Gastroesophageal sphincter (tissue), 4 donors: ENCODE measurements around the gene ERBB4. TPM values are rescaled to one million over a fixed set of nuclear protein-coding genes. Genes with fewer than 3 reads are reported as not detected.
"Not testable (repeated sequence)": the region's sequence is repeated elsewhere in the genome, so short reads cannot be mapped to it uniquely, and the experiment has no call there.

Experiments
- ATAC-seq: fragments of 150-250 bp; one replicate; pipeline ENCODE4 v1.9.1; 2016; ENCODE audit warnings: mild to moderate bottlenecking, moderate library complexity
- H3K27ac ChIP-seq, 4 donors: fragments of 200-600 bp; sonication (generic) in 3 of 4; 1 replicate in 3 of 4; 2 replicates in 1 of 4; pipeline ENCODE4 v1.5.1; 2016 to 2019
- H3K27me3 ChIP-seq: fragments of 200-600 bp; sonication (generic); one replicate; pipeline ENCODE4 v1.5.1; 2019
- H3K36me3 ChIP-seq, 2 donors: fragments of 200-600 bp; sonication (generic); one replicate each; pipeline ENCODE4 v1.5.1; 2019; ENCODE audit warnings: control low read depth in 1 of 2
- H3K4me1 ChIP-seq, 3 donors: fragments of 200-600 bp; sonication (generic); 1 replicate in 2 of 3; 2 replicates in 1 of 3; pipeline ENCODE4 v1.5.1; 2016 to 2019; ENCODE audit warnings: control low read depth in 2 of 3
- H3K4me3 ChIP-seq, 2 donors: fragments of 200-600 bp; sonication (generic); one replicate each; pipeline ENCODE4 v1.5.1; 2019; ENCODE audit warnings: mild to moderate bottlenecking in 1 of 2, moderate library complexity in 1 of 2
- H3K9me3 ChIP-seq, 3 donors: fragments of 200-600 bp; sonication (generic); one replicate each; pipeline ENCODE4 v1.5.1; 2017 to 2019; ENCODE audit warnings: control low read depth in 2 of 3
- EP300 ChIP-seq: sonication (generic); formaldehyde crosslinking; IDR thresholded peaks from one replicate; pipeline ENCODE4 v1.6.1; 2017; ENCODE audit warnings: antibody characterized with exemption, mild to moderate bottlenecking
- POLR2A ChIP-seq, 2 donors: fragments of 450-650 bp; IDR thresholded peaks; one replicate each; pipeline ENCODE4 v1.6.1; 2017; ENCODE audit warnings: antibody characterized with exemption in 2 of 2, mild to moderate bottlenecking in 2 of 2, moderate library complexity in 1 of 2
- POLR2AphosphoS5 ChIP-seq: sonication (generic); formaldehyde crosslinking; IDR thresholded peaks from one replicate; pipeline ENCODE4 v1.6.1; 2017; ENCODE audit warnings: antibody characterized with exemption
- WGBS, 2 donors: methylation state at CpG; one replicate each; pipeline ENCODE4 v1.1.5; 2018; ENCODE audit warnings: low coverage in 1 of 2; 5-methylcytosine and 5-hydroxymethylcytosine counted together
- total RNA-seq, 4 donors: library from RNA; depleted of rRNA; stranded (reverse); fragments of >200 nt; gene quantifications; one replicate each; pipeline ENCODE4 v1.1.0, GENCODE V29; 2016
- TF ChIP-seq, protein P1 (sequence below), 4 experiments: fragments of 200-600 bp in 2 of 4; fragments of 450-650 bp in 2 of 4; sonication (generic) in 1 of 4; IDR thresholded peaks; one replicate each; pipeline ENCODE4 v1.5.1; 2017 to 2019; ENCODE audit warnings: antibody characterized with exemption in 4 of 4, mild to moderate bottlenecking in 2 of 4, moderate library complexity in 2 of 4

ERBB4 gene
- total RNA-seq, 4 donors from 2014 or later = 0.16 to 0.92 (median 0.50) TPM

DNA sequence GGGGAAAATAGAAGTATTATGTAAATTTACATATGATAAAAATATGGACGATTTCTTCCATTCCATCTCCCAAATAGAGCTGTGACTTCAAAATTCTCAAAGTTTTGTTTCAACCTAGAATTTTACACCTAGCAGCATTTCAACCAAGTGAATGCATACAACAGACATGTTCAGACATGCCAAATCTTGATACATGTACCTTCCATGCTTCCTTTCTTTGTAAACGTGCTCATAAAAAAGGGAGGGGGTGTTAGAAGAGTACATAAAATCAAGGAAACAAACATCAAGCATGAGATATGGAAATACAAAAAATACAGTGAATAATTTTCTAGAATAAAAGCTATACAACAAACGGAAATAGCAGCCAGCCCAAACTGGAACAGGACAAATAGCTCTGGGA, 974.2 kb downstream of the ERBB4 start:
- H3K4me3 ChIP-seq = no peak overlapping the region
- no peak overlapping the region for H3K27ac ChIP-seq
- no peaks in the 10 kb centered on the region for H3K9me3 ChIP-seq
- 46 to 76% methylated on average over 3 of the region's 3 CpGs for WGBS, 2 donors
- H3K4me1 ChIP-seq = no peaks in the 10 kb centered on the region
- H3K36me3 ChIP-seq = no peaks in the 10 kb centered on the region
- ATAC-seq = no peak
- H3K27me3 ChIP-seq = no peaks in the 10 kb centered on the region
- no peak for TF ChIP-seq POLR2A (IDR thresholded peaks at IDR 0.05)
- TF ChIP-seq, protein P1, sequence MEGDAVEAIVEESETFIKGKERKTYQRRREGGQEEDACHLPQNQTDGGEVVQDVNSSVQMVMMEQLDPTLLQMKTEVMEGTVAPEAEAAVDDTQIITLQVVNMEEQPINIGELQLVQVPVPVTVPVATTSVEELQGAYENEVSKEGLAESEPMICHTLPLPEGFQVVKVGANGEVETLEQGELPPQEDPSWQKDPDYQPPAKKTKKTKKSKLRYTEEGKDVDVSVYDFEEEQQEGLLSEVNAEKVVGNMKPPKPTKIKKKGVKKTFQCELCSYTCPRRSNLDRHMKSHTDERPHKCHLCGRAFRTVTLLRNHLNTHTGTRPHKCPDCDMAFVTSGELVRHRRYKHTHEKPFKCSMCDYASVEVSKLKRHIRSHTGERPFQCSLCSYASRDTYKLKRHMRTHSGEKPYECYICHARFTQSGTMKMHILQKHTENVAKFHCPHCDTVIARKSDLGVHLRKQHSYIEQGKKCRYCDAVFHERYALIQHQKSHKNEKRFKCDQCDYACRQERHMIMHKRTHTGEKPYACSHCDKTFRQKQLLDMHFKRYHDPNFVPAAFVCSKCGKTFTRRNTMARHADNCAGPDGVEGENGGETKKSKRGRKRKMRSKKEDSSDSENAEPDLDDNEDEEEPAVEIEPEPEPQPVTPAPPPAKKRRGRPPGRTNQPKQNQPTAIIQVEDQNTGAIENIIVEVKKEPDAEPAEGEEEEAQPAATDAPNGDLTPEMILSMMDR (IDR thresholded peaks at IDR 0.05) = no peak
- TF ChIP-seq EP300 = no peak
- TF ChIP-seq POLR2AphosphoS5 = no peak

DNA sequence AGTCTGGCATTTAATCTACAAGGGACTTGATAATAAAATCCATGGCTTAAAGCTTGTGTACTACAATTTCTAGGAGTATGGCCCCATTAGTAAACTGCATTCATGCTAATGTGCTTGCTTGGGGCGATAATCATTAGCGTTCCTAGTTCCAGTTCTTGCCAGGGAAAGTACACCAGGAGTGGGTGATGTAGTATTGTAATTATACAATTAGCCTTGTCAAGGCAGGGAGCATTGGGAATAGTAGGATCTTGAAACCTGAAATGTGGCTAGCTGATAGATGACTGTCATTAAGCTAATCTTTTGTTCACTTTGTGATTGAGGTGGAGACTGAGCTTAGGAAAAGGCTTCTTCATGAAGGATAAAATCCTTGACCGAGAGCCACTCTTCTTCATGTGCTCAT, 993.0 kb downstream of the ERBB4 start:
- Histone ChIP-seq H3K36me3 (no peaks in the 10 kb centered on the region), H3K4me1 (no peaks in the 10 kb centered on the region), H3K9me3 (no peaks in the 10 kb centered on the region), H3K27me3 (no peaks in the 10 kb centered on the region), H3K4me3 (no peak overlapping the region), H3K27ac (no peak overlapping the region)
- no peak for TF ChIP-seq EP300
- TF ChIP-seq, protein P1 (IDR thresholded peaks at IDR 0.05) = no peak
- TF ChIP-seq POLR2A (IDR thresholded peaks at IDR 0.05) = no peak
- no peak for TF ChIP-seq POLR2AphosphoS5
- ATAC-seq = no peak
- WGBS, 2 donors = 80 to 87% methylated on average over 2 to 3 of the region's 3 CpGs

DNA sequence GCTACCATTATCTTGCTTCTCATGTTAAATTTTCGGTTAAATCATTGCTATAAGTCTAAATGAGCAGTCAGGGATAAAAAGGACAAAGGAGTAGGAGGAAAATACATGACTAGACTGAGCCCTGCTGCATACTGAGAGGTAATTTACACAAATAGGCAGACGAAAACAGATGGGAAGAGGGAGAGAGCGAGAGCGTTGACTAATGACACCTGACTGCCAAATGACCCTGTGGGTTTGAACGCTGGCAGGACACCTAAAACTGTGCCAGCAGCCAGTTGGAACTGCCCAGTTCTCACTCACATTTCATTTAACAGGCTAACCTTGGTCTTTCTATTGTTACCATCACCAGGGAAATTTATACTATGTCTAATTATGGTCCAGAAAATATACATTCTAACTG, 1004.0 kb downstream of the ERBB4 start:
- TF ChIP-seq, protein P1 (IDR thresholded peaks at IDR 0.05) = no peak
- TF ChIP-seq POLR2AphosphoS5 = no peak
- no peak for TF ChIP-seq POLR2A (IDR thresholded peaks at IDR 0.05)
- TF ChIP-seq EP300 = no peak
- no peak for ATAC-seq
- H3K27ac ChIP-seq = no peak overlapping the region
- no peaks in the 10 kb centered on the region for H3K27me3 ChIP-seq
- 12 to 16% methylated on average over 5 of the region's 5 CpGs for WGBS, 2 donors
- no peaks in the 10 kb centered on the region for H3K36me3 ChIP-seq
- peaks cover 0 to 9% (median 0%) of the 10 kb centered on the region in 3 donors for H3K9me3 ChIP-seq
- no peaks in the 10 kb centered on the region for H3K4me1 ChIP-seq
- no peak overlapping the region for H3K4me3 ChIP-seq

DNA sequence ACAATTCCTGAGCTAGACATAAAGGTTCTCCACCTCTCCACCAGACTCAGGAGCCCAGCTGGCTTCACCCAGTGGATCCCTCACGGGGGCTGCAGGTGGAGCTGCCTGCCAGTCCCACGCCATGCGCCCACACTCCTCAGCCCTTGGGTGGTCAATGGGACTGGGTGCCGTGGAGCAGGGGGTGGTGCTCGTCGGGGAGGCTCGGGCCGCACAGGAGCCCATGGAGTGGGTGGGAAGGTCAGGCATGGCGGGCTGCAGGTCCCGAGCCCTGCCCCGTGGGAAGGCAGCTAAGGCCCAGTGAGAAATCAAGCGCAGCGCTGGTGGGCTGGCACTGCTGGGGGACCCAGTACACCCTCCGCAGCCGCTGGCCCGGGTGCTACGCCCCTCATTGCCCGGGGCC, 1014.4 kb downstream of the ERBB4 start:
- not testable (repeated sequence) for H3K27ac ChIP-seq, H3K4me3 ChIP-seq, H3K4me1 ChIP-seq, ATAC-seq, H3K9me3 ChIP-seq, H3K27me3 ChIP-seq, H3K36me3 ChIP-seq
- no CpG with 5 or more reads among the region's 18 CpGs for WGBS, 2 donors

DNA sequence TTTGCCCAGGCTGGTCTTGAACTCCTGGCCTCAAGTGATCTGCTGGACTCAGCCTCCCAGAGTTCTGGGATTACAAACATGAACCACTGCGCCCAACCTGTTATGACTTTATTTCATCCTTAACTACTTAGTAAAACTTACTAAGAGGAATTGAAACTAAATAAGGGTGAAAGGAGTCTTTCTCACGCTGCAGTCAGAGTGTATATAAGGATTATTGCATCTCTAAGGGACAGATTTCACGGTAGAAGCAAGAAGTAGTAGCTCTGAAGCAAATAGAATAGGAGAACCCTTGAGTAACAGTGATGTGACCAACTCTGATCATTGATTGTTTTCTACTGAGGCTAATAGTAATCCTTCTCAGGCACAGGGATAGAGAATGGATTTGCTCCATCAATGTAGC, 1022.1 kb downstream of the ERBB4 start:
- H3K27me3 ChIP-seq = no peaks in the 10 kb centered on the region
- WGBS, 2 donors = 88 to 92% methylated on average over 3 of the region's 3 CpGs
- H3K27ac ChIP-seq = no peak overlapping the region
- no peaks in the 10 kb centered on the region for H3K9me3 ChIP-seq
- TF ChIP-seq EP300 = no peak
- TF ChIP-seq, protein P1 (IDR thresholded peaks at IDR 0.05) = no peak
- no peak for TF ChIP-seq POLR2A (IDR thresholded peaks at IDR 0.05)
- H3K36me3 ChIP-seq = no peaks in the 10 kb centered on the region
- no peak overlapping the region for H3K4me3 ChIP-seq
- H3K4me1 ChIP-seq = no peaks in the 10 kb centered on the region
- ATAC-seq = no peak

DNA sequence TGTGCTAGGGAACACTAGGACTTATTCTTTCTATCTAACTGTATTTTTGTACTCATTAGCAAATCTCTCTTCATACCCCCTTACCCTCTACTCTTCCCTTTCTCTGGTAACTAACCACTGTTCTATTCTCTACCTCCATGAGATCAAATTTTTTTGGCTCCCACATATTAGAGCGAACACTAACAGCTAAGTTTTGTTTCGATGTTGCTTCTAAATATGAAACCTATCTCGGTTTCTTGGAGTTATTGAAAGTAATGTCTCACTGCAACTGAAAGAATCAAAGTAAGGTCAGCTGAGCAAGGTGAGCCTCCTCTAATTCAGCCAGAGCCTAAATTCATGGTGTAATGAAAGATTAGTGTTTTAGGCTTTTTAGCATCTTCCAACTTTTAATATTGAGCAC, 1024.6 kb downstream of the ERBB4 start:
- H3K27me3 ChIP-seq = no peaks in the 10 kb centered on the region

More for the DNA sequence above, 1024.6 kb downstream of the ERBB4 start:
- no peak for TF ChIP-seq EP300
- TF ChIP-seq, protein P1 (IDR thresholded peaks at IDR 0.05) = no peak
- no peak for TF ChIP-seq POLR2AphosphoS5
- no peak for TF ChIP-seq POLR2A (IDR thresholded peaks at IDR 0.05)
- WGBS, 2 donors = 80 to 90% methylated on average over 3 of the region's 3 CpGs
- no peak overlapping the region for H3K4me3 ChIP-seq
- no peak overlapping the region for H3K27ac ChIP-seq
- no peaks in the 10 kb centered on the region for H3K9me3 ChIP-seq
- no peaks in the 10 kb centered on the region for H3K36me3 ChIP-seq
- no peak for ATAC-seq
- H3K4me1 ChIP-seq = no peaks in the 10 kb centered on the region
